GM21447 (cell line): ENCODE measurements around the gene KHSRP.
"Not testable (repeated sequence)": the region's sequence is repeated elsewhere in the genome, so short reads cannot be mapped to it uniquely, and the experiment has no call there.

Source experiments
- ATAC-seq: cut with Tn5 transposase; IDR thresholded peaks from one replicate; pipeline ENCODE4 v1.9.1; 2021; ENCODE audit not compliant: unreplicated experiment

KHSRP gene

DNA sequence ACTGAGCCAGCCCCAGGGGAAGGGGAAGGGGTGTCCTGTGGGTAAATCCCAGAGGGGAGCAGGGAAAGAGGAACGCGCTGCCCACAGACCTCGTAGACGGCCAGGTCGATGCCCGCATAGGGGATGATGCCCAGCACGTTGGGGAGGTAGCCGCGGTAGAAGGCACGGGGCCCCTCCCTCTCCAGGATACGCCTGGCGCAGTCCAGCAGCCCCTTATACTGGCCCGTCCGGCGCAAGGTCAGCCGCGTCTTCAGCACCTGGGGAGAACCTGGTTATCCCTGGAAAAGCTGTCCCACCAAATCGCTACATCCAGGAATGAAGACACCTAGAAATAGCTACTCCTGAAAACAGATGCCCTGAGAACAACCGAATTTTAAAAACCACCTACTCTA lies 27.6 kb upstream of the KHSRP start:
- no peak for ATAC-seq

DNA sequence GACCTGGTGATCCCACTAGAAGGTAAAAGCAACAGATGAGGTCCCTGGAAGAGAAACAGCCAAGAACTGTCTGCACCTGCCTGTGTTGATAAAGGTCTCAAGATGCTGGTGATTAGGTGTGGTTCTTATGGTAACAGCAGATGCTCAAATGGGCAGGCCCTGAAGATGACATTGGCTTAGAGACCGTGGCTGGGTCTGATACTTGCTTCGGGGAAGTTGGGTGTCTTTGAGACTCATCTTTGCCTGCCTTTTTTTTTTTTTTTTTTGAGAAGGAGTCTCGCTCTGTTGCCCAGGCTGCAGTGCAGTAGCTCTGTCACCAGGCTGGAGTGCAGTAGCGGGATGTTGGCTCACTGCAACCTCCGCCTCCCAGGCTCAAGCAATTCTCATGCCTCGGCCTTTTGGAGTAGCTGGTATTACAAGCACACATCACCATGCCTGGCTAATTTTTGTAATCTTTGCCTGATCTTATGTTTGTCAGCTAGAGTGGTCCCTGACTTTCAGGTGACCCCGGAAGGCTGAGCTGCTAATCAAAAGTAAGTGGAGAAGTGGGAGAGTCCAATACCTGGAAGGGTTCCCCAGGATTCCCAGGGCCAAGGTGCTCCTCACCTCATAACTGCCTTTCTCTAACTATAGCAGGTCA lies 27.1 kb upstream of the KHSRP start:
- ATAC-seq, result no peak

DNA sequence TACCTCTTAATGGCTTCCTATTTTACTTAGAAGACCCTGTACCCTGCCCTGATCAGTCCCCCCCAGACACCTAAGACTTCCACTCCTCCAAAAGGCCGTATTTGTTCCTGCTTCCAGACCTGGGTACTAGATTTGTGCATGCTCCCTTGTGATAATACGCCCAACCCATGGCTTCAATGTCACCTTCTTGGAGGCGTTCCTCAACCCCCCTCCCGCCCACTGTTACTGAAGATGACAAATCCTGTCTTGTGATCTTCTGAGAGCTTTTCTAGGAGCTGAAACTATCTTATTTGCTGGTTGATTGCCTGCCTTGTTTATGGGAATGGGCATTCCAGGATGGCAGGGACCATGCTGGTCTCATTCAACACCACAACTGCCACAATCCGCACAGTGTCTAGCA lies 25.6 kb upstream of the KHSRP start:
- ATAC-seq, result no peak

DNA sequence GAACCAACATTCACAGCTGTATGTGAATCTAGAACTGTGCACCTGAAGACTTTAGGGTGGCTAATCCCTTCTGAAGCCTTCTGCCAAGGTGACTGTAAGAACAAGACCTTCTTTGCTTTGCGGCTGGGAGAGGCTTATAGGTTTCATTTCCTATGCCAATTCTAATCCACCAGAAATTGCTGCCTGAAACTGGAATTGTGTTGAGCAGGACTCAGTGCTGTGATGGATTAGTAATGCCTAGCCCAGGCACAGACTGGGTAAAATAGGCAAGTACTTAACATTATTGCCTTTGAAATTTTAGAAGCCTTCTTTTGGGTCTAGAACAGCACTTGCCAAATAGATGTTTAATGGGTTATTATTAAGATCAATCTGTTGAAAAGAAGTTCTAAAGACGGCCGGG lies 23.4 kb upstream of the KHSRP start:
- ATAC-seq, result no peak

DNA sequence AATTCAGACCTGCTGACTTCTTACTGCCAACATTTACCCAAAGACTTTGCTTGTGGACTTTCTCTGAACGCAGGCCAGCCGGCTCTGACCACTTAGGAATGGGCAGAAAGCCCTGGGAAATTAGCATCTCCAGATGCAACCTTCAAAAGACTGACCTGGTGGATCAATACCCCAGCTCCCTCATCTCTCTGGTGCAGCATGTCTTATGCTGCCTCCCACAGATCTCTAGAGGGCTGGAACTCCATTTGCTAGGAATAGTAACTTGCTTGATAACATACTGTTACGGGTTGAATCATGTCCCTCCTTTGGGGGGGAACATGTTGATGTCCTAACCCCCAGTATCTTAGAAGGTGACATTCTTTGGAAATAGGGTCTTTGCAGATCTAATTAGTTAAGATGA lies 21.8 kb upstream of the KHSRP start:
- no peak for ATAC-seq

DNA sequence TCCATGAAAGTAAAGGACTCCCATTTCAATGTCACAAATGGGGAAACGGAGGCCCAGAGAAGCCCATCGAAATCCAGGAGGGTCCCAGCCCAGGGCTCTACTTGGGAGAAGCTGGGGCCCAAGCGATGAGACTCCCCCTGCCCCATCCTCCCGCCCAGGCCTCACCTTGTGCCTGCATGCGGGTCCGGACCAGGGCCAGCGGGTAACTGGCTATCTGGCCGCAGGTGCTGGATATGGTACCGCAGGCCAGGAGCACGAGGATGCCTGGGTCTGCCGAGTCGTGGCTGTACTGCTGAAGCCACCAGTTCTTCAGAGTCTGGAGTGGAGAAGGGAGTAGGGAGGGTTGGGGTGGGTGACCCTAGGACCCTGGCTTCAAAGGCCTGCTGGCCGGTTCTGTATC lies 19.4 kb upstream of the KHSRP start:
- ATAC-seq, result no peak

DNA sequence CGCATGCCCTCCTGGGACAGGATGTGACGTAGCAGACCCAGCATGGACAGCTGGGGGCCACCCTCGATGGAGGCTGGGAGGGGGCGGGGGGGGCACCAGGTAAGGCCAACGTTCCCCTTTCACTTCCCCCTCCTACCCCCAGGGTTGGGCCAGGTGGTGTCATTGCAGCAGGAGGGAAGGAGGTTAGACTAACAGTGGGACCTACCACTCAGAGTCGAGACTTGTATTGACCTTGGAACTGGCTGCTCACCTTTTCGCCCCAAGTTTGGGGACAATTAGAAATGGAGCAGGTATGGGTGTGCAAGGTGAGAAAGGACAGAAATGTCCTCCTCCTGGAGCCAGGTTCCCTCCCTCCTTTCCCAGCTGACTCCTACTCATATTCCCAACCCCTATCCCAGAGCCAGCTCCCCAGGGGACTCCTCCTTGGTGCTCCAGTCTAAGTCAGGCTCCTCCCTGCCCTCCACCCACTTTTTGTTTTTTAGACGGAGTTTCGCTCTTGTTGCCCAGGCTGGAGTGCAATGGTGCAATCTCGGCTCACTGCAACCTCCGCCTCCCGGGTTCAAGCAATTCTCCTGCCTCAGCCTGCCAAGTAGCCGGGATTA lies 17.6 kb upstream of the KHSRP start:
- ATAC-seq, result no peak

DNA sequence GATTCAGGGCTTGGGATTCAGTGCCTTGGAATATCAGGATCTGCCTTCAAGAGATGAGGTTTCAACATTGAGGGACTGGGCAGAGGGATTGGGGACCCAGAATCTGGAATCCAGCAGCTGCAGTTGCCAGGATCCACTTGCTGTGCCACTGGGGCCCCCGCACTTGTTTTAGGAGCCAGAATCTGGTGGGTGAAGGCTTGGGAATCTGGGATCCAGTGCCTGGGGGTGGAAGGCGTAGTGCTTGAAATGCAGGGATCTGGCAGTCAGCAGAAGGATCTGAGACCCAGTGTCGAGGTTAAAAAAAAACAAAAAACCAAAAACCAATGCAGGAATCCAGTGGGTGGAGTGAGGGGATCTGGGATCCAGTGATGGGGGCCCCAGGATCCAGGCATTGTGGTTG lies 16.3 kb upstream of the KHSRP start:
- no peak for ATAC-seq

DNA sequence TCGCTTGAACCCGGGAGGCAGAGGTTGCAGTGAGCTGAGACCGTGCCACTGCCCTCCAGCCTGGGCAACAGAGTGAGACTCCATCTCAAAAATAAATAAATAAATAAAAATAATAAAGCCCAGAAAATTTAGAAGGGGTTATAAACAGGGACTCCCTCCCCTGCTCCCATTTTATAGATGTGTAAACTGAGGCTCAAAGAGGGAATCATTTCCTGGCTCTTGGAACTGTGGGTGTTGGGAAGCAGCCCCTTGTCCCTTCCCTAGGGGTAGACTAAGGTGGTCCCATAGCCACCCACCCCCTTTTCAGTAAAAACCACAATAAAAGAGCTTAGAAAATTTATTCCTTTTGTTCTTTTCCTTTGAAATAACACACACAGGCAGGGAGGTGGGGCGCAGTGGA lies 15.1 kb upstream of the KHSRP start:
- no peak for ATAC-seq

DNA sequence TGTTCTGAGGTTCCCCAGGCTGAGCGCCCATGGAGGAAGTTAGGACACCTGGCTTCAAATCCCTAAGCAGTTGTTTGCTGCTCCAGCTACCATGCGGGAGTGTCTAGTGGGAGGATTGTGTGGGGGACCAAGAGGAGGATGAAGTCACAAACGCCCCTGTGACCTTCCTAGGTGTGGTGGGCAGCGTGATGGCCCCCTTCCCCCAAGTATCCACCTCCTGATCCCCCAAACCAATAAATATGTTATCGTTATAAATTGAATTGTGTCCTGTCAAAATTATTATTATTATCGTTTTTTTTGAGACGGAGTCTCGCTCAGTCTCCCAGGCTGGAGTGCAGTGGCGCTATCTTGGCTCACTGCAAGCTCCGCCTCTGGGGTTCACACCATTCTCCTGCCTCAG lies 9.1 kb upstream of the KHSRP start, which contains the start of gene SLC25A41:
Gene SLC25A41, minus strand, starts transcription at position 101 of the 400 bp plus-strand sequence. Its CDS starts 70 bp downstream, at position 31.
- no peak for ATAC-seq

DNA sequence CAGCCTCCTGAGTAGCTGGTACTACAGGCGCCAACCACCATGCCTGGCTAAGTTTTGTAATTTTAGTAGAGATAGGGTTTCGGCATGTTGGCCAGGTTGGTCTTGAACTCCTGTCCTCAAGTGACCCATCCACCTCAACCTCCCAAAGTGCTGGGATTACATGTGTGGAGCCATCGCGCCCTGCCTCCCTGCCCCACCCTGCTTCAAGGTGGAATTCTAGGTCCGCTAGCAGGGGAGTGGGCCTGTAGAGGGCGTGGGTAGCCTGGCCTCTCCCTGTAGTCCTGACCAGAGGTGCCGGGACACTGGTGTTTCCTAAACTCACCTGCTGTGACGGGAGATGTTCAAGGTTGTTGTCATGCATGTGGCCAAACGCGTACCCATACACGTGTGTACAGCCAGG lies 8.6 kb upstream of the KHSRP start:
- no peak for ATAC-seq

DNA sequence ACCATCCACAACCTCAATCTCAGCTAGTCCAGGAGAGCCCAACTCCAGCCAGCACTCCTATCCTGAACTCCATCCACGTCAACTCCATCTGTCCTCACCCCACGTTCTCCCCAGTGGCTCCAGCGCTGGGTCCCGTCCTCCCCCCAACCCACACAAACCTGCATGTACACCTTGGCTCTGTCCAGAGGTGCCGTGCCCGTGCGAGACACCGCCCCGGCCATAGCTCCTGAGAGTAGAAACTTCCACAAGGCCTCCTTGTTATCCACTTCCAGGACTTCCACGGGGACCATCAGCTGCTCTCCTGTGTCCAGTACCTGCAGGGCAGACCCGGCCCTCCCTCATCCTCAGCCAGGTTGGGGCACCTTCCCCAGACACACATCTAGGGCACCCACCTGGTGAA lies 7.3 kb upstream of the KHSRP start:
- ATAC-seq, result no peak

DNA sequence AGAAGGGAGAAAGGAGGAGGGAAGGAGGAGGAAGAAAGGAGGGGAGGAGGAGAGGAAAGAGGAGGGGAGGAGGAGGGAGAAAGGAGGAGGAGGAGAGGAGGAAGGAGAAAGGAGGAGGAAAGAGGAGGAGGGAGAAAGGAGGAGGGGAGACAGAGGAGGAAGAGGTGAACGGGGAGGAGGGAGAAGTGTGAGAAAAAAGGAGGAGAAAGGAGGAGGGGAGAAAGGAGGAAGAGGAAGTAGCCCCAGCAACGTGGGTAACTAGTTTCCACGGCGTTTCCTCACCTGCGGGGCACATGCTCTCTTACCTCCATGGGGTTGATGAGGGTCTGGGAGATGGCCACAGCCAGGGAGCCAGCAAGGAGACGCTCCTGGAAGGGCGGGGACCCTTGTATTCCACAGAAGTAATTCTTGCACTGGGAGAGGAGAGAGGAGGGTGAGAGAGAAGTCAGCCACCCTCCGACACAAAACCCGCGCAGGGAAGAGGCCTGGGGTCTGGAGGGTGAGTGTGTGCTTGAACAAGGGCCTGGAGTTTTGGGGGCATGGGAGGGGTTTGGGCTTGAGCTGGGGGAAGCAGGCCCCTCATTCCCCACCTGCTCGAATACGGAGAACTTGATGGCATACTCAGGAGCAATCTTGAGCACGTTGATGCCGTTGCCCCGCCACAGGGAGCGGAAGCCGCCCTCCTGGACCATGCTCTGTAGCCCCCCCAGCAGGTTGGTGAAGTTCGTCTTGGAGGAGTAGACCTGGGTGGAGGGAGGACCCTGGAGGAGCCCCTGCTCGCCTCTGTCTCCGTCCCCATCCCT lies 5.0 kb upstream of the KHSRP start:
- no peak for ATAC-seq

DNA sequence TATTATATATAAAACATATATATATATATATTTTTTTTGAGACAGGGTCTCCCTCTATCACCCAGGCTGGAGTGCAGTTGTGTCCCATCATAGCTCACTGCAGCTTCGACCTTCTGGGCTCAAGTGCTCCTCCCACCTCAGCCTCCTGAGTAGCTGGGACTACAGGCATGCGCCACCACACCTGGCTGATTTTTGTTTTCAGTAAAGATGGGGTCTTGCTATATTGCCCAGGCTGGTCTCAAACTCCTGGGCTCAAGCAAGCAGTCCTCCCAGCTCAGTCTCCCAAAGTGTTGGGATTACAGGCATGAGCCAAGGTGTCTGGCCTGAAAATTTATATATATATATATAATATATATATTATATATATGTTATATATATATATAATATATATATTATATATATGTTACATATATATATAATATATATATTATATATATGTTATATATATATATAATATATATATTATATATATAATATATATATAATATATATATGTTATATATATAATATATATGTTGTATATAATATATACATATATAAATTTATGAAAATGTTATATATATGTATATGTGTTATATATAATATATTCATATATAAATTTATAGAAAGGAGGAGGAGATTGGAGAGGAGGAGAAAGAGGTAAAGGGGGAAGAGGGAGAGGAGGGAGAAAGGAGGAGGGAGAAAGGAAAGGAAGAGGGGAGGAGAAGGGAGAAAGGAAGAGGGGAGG lies 4.2 kb upstream of the KHSRP start:
- not testable (repeated sequence) for ATAC-seq

DNA sequence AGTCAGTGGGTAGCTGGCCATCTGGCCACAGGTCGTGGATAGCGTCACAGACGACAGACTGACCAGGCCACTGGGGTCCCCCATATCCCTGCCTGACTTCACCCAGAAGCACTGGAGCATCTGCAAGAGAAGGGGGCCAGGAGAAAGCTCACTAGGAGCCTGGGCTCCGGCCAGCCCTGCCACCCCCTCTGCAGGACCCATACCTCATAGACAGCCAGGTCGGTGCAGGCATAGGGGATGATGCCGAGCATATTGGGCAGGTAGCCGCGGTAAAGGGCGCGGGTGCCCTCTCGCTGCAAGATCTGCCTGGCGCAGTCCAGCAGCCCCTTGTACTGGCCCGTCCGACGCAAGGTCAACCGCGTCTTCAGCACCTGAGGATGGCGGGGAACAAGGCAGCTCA lies 2.5 kb upstream of the KHSRP start:
- ATAC-seq, result no peak

DNA sequence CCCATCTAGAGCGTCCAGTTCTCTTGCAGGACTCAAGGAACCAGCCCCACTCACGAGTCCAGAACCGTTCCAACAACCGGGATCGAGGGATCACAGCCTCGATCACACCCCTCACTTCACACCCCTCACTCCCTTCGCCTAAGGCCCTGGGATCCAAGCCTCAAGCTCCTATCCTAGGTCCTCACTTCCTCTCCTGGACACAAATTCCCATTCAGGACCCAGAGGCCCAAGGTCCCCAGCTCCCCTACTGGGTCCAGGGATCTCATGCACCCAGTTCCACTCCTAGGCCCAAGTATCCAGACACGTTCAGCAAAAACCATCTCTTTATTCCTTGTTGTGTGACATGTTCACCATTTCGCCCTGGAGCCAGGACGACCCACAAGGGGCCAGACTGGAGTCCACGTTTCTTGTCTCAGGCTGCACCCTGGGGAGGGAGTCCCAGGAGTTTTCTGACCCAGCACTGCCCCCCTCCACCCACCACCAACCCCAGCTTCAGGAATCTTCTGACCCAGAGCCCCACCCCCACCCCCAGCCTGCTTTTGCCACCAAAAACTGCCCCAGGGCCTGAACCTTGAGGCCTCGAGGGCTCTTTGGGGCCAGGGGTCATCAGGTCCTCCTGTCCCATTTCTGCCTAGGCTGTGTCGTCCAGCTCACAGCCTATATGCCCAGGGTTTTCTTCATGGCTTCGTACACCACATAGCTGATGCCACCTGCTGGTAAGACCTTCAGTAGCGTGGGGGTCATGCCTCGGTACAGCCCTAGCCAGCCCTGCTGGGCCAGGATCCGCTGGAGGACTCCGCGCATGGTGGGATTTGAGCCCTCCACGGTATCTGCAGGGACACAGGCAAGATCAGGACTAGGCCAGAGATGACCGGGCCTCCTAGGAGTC lies 1.4 kb upstream of the KHSRP start:
- ATAC-seq, result no peak

DNA sequence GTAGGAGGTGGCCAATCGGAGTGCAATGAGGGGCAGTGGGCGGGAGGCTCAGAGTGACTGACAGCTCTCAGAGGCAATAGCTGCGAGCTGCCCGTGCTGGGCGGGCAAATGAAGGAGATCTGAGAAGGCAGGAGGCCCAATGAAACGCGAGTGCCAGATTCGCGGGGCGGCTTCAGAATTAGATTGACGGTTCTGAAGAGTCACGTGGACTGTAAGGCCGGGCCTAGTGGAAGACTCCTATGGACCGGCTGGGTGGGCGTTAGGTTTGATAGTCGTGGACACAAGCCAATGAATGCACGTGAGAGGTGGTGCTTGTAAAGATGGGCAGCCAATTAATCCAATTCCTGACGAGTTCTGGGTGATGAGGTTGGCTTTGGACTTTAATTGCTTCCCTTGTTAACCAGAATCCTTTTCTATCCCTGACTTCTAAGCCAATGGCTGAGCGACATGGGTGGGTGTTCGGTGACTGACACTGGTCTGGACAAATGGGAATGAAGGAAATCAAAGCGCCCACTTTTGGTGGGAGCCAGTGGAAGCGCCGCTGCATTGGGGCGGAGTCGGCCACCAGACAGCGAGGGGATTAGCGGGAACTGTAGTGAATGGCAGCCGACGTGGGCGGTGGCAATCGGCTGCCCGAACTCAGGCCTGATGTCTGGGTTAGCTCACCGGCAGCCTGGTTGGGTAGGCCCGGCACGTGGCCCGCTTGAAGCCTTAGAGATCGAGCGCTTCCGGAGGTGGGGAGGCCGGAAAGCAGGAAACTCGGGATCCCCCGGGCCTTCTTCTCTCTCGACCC lies 524 bp upstream of the KHSRP start:
- peak; percentile 87 for ATAC-seq

DNA sequence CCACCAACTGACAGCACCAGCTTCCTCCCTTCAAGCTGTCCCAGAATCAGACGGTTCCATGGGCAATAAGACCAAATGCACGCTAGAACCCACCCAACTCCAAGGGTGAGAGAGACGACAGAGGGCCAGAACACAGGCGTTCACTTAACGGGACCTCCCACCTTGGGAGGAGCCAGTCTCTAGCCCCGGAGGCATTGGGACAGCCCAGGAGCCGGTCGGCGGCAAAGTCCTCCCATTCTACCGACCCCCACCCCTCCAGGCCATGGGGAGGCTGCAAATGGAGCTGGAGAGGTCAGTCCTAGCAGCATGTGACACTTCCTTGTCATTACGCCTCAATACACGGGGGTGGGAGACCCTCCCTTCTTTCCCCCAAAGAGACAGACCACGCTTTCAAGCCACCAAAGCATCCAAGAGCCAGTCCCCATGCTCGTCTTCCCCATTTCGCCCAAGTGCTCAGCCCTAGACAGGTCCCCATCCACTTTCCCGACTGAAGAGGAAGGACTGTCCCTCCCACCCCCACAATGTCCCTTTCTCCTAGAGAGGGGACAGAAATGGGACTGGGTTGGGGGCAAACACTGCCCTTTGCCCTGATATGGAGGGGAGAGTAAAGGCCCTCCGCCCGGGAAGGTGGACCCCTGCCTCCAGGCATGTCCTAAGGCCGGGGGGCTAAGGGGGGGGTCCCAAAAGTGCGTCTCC lies 964 bp downstream of the KHSRP start:
- ATAC-seq, result no peak
